ENCODE data around the gene UBE4B. TPM values are rescaled to one million over a fixed set of nuclear protein-coding genes. Genes with fewer than 3 reads are reported as not detected.

Gene UBE4B
- total RNA-seq, 1 experiment from 2014 or later: 44.7 TPM

DNA sequence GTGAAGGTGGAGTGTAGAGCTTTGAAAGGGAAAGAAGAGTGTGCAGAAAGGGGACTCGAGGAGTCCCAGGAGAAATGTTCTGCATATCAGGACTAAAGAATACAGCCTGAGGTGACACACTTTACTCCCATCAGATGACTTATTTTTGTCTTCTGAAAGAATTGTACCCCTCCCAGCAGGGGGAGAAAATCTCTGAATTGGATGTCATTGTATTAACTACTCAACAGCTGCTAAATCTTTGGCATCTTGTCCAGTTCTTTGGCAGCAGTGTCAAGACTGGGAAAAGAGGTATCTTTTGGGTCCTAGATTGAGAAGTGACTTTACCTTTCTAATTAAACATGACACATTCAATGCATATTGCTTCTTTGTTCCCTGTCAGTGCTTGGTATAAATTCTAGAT, 18.9 kb downstream of the UBE4B start:
- RAD21 ChIA-PET (ENCODE audit: low non-redundant PET in 1 of 2, low total read pairs in 2 of 2, uncharacterized antibody in 2 of 2, unreplicated experiment in 2 of 2): no interaction called here
- peaks cover 84% of the 10 kb centered on the region for H3K79me2 ChIP-seq (ENCODE audit: insufficient read depth, low read length)
- POLR2A ChIA-PET: no interaction called here

More for the DNA sequence above, 18.9 kb downstream of the UBE4B start:
- Histone ChIP-seq H2AFZ (ENCODE audit: low read depth, low read length, poor library complexity, severe bottlenecking) (no peak overlapping the region), H3K9me3 (ENCODE audit: control insufficient read depth in 1 of 2, insufficient read depth in 1 of 2, low read depth in 1 of 2, low read length in 2 of 2) (no peaks in the 10 kb centered on the region), H3K27ac (ENCODE audit: low read depth, low read length) (no peak overlapping the region), H3K27me3 (ENCODE audit: insufficient read depth, low read length) (no peaks in the 10 kb centered on the region), H4K20me1 (ENCODE audit: insufficient read depth) (no peaks in the 10 kb centered on the region), H3K4me3 (replicated peaks in 1 of 2; ENCODE audit: low read depth in 1 of 2, low read length in 2 of 2) (no peak overlapping the region), H3K4me2 (ENCODE audit: low read length) (no peak overlapping the region), H3K9me2 (ENCODE audit: insufficient read depth) (no peaks in the 10 kb centered on the region), H3K4me1 (ENCODE audit: control insufficient read depth in 1 of 2, insufficient read depth in 2 of 2, low read length in 2 of 2) (no peaks in the 10 kb centered on the region), H3K36me3 (ENCODE audit: control insufficient read depth in 1 of 2, insufficient read depth in 2 of 2, low read length in 2 of 2) (no peaks in the 10 kb centered on the region), H3K9ac (ENCODE audit: low read length) (no peak overlapping the region)
- BruUV-seq (replicated peaks): no TSS peak
- intact Hi-C loops (cut with micrococcal nuclease): no loop called here
- CTCF ChIA-PET: no interaction called here
- ATAC-seq (no peak), DNase-seq (ENCODE audit: low read depth, low spot score) (no peak)
- TF ChIP-seq EZH2phosphoT487 (IDR thresholded peaks at IDR 0.05; ENCODE audit: borderline replicate concordance) (no peak), EZH2 (IDR thresholded peaks at IDR 0.05) (no peak), SIN3A (IDR thresholded peaks at IDR 0.05; ENCODE audit: low read depth) (no peak), POLR2AphosphoS5 (IDR thresholded peaks at IDR 0.05; ENCODE audit: low read depth, low read length) (no peak), EGR1 (IDR thresholded peaks at IDR 0.05; ENCODE audit: low read depth) (no peak), ELF1 (IDR thresholded peaks at IDR 0.05; ENCODE audit: borderline replicate concordance, low read depth) (no peak), ZNF274 (IDR thresholded peaks at IDR 0.05; ENCODE audit: low read depth, low read length) (no peak), ZFX (IDR thresholded peaks at IDR 0.05) (no peak), SRF (IDR thresholded peaks at IDR 0.05; ENCODE audit: low read depth) (no peak), CEBPB (IDR thresholded peaks at IDR 0.05; ENCODE audit: low read depth) (no peak), JUND (IDR thresholded peaks at IDR 0.05) (no peak)
- TF ChIP-seq, protein P1, sequence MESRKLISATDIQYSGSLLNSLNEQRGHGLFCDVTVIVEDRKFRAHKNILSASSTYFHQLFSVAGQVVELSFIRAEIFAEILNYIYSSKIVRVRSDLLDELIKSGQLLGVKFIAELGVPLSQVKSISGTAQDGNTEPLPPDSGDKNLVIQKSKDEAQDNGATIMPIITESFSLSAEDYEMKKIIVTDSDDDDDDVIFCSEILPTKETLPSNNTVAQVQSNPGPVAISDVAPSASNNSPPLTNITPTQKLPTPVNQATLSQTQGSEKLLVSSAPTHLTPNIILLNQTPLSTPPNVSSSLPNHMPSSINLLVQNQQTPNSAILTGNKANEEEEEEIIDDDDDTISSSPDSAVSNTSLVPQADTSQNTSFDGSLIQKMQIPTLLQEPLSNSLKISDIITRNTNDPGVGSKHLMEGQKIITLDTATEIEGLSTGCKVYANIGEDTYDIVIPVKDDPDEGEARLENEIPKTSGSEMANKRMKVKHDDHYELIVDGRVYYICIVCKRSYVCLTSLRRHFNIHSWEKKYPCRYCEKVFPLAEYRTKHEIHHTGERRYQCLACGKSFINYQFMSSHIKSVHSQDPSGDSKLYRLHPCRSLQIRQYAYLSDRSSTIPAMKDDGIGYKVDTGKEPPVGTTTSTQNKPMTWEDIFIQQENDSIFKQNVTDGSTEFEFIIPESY (IDR thresholded peaks at IDR 0.05; ENCODE audit: extremely low read depth, insufficient replicate concordance, low read length): no peak
- TF ChIP-seq, protein P2, sequence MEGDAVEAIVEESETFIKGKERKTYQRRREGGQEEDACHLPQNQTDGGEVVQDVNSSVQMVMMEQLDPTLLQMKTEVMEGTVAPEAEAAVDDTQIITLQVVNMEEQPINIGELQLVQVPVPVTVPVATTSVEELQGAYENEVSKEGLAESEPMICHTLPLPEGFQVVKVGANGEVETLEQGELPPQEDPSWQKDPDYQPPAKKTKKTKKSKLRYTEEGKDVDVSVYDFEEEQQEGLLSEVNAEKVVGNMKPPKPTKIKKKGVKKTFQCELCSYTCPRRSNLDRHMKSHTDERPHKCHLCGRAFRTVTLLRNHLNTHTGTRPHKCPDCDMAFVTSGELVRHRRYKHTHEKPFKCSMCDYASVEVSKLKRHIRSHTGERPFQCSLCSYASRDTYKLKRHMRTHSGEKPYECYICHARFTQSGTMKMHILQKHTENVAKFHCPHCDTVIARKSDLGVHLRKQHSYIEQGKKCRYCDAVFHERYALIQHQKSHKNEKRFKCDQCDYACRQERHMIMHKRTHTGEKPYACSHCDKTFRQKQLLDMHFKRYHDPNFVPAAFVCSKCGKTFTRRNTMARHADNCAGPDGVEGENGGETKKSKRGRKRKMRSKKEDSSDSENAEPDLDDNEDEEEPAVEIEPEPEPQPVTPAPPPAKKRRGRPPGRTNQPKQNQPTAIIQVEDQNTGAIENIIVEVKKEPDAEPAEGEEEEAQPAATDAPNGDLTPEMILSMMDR (IDR thresholded peaks at IDR 0.05 in 2 of 3, conservative IDR thresholded peaks at IDR 0.05 in 1 of 3; ENCODE audit: borderline replicate concordance in 1 of 3, insufficient read depth in 1 of 3, low read depth in 2 of 3, low read length in 2 of 3): no peak
